T-helper 2 cell treated with Interferon-gamma antibody and Interleukin-4, amounts not matched to agents 5 μg/mL and 100 μg/mL, for 36 hours (primary cell): Measurements from ENCODE around the gene KRT39.

Experiments used
- DNase-seq: peaks from one replicate; pipeline ENCODE4 v3.0.0; 2021; ENCODE audit warnings: low spot score
- H3K27ac Mint-ChIP-seq: one replicate; pipeline ENCODE4 v1.8.0; 2021; ENCODE audit warnings: mild to moderate bottlenecking, mixed read lengths
- H3K27me3 Mint-ChIP-seq: one replicate; pipeline ENCODE4 v1.8.0; 2021; ENCODE audit warnings: low read depth, mixed read lengths
- H3K36me3 Mint-ChIP-seq: one replicate; pipeline ENCODE4 v1.8.0; 2021; ENCODE audit warnings: low read depth, mixed read lengths
- H3K4me1 Mint-ChIP-seq: one replicate; pipeline ENCODE4 v1.8.0; 2021; ENCODE audit warnings: low read depth, mixed read lengths
- H3K4me3 Mint-ChIP-seq: one replicate; pipeline ENCODE4 v1.8.0; 2022; ENCODE audit warnings: mild to moderate bottlenecking, moderate library complexity, mixed read lengths
- H3K9me3 Mint-ChIP-seq: one replicate; pipeline ENCODE4 v1.8.0; 2021; ENCODE audit warnings: mixed read lengths

KRT39 gene

GRCh38 chr17:40997361-40997760, 30.6 kb upstream of the KRT39 start:
- H3K4me1 Mint-ChIP-seq: no peaks in the 10 kb centered on the region
- no peaks in the 10 kb centered on the region for H3K36me3 Mint-ChIP-seq
- H3K9me3 Mint-ChIP-seq: no peaks in the 10 kb centered on the region
- peaks cover 32% of the 10 kb centered on the region for H3K27me3 Mint-ChIP-seq
- DNase-seq: no peak
- no peak overlapping the region for H3K4me3 Mint-ChIP-seq
- no peak overlapping the region for H3K27ac Mint-ChIP-seq

- H3K4me3 Mint-ChIP-seq: no peak overlapping the region
- no peaks in the 10 kb centered on the region for H3K4me1 Mint-ChIP-seq
- H3K27me3 Mint-ChIP-seq: peaks cover 35% of the 10 kb centered on the region
- DNase-seq: no peak
- no peaks in the 10 kb centered on the region for H3K9me3 Mint-ChIP-seq
- no peak overlapping the region for H3K27ac Mint-ChIP-seq
- no peaks in the 10 kb centered on the region for H3K36me3 Mint-ChIP-seq
Observed at GRCh38 chr17:40996829-40997228, 30.1 kb upstream of the KRT39 start.

- H3K27me3 Mint-ChIP-seq: peaks cover 37% of the 10 kb centered on the region
- H3K36me3 Mint-ChIP-seq: no peaks in the 10 kb centered on the region
- no peaks in the 10 kb centered on the region for H3K4me1 Mint-ChIP-seq
- H3K27ac Mint-ChIP-seq: no peak overlapping the region
- DNase-seq: no peak
- no peaks in the 10 kb centered on the region for H3K9me3 Mint-ChIP-seq
- H3K4me3 Mint-ChIP-seq: no peak overlapping the region
Observed at GRCh38 chr17:40995116-40995515, 28.4 kb upstream of the KRT39 start.

- no peak within 1 kb of the TSS for H3K27ac Mint-ChIP-seq
- peaks cover 34% of the 10 kb centered on the region for H3K27me3 Mint-ChIP-seq
- H3K4me1 Mint-ChIP-seq: no peaks in the 10 kb centered on the region
Observed at GRCh38 chr17:40993839-40994238, 27.1 kb upstream of the KRT39 start, which contains the start of gene KRTAP3-3. Gene KRTAP3-3, minus strand, starts transcription at chr17:40994164. Its CDS starts 67 bp downstream, at chr17:40994097.

GRCh38 chr17:40993084-40993483, 26.3 kb upstream of the KRT39 start:
- Mint-ChIP-seq H3K9me3 (no peaks in the 10 kb centered on the region), H3K4me1 (no peaks in the 10 kb centered on the region), H3K27ac (no peak overlapping the region), H3K27me3 (peaks cover 34% of the 10 kb centered on the region), H3K4me3 (no peak overlapping the region), H3K36me3 (no peaks in the 10 kb centered on the region)
- no peak for DNase-seq

More at GRCh38 chr17:40993839-40994238, 27.1 kb upstream of the KRT39 start, which contains the start of gene KRTAP3-3:
- Mint-ChIP-seq H3K9me3 (no peaks in the 10 kb centered on the region), H3K36me3 (no peaks in the 10 kb centered on the region), H3K4me3 (no peak within 1 kb of the TSS)
- no peak for DNase-seq

GRCh38 chr17:40992666-40993065, 25.9 kb upstream of the KRT39 start:
- Mint-ChIP-seq H3K36me3 (no peaks in the 10 kb centered on the region), H3K4me3 (no peak overlapping the region), H3K9me3 (no peaks in the 10 kb centered on the region), H3K4me1 (no peaks in the 10 kb centered on the region), H3K27ac (no peak overlapping the region), H3K27me3 (peaks cover 35% of the 10 kb centered on the region)
- DNase-seq: no peak

GRCh38 chr17:40986920-40987319, 20.2 kb upstream of the KRT39 start:
- Mint-ChIP-seq H3K36me3 (no peaks in the 10 kb centered on the region), H3K27me3 (peaks cover 25% of the 10 kb centered on the region), H3K9me3 (no peaks in the 10 kb centered on the region), H3K4me3 (no peak overlapping the region), H3K4me1 (no peaks in the 10 kb centered on the region), H3K27ac (no peak overlapping the region)
- no peak for DNase-seq

GRCh38 chr17:40984226-40984625, 17.5 kb upstream of the KRT39 start, which contains the start of gene KRT40:
Gene KRT40, minus strand, starts transcription at chr17:40984326. Its CDS starts 53 bp downstream, at chr17:40984273.
- Mint-ChIP-seq H3K27me3 (peaks cover 19% of the 10 kb centered on the region), H3K9me3 (no peaks in the 10 kb centered on the region), H3K4me1 (no peaks in the 10 kb centered on the region), H3K4me3 (no peak within 1 kb of the TSS), H3K36me3 (no peaks in the 10 kb centered on the region), H3K27ac (no peak within 1 kb of the TSS)
- no peak for DNase-seq

- Mint-ChIP-seq H3K4me1 (no peaks in the 10 kb centered on the region), H3K27ac (no peak overlapping the region), H3K4me3 (no peak overlapping the region), H3K9me3 (no peaks in the 10 kb centered on the region), H3K27me3 (peaks cover 11% of the 10 kb centered on the region), H3K36me3 (no peaks in the 10 kb centered on the region)
- DNase-seq: no peak
Observed at GRCh38 chr17:40981115-40981514, 14.4 kb upstream of the KRT39 start.

GRCh38 chr17:40980596-40980995, 13.8 kb upstream of the KRT39 start:
- no peak for DNase-seq
- Mint-ChIP-seq H3K27ac (no peak overlapping the region), H3K9me3 (no peaks in the 10 kb centered on the region), H3K4me1 (no peaks in the 10 kb centered on the region), H3K36me3 (no peaks in the 10 kb centered on the region), H3K27me3 (peaks cover 8% of the 10 kb centered on the region), H3K4me3 (no peak overlapping the region)

GRCh38 chr17:40980117-40980516, 13.4 kb upstream of the KRT39 start:
- H3K9me3 Mint-ChIP-seq: no peaks in the 10 kb centered on the region
- H3K4me3 Mint-ChIP-seq: no peak overlapping the region
- peaks cover 6% of the 10 kb centered on the region for H3K27me3 Mint-ChIP-seq
- H3K4me1 Mint-ChIP-seq: no peaks in the 10 kb centered on the region
- no peaks in the 10 kb centered on the region for H3K36me3 Mint-ChIP-seq
- H3K27ac Mint-ChIP-seq: no peak overlapping the region
- DNase-seq: no peak

- no peaks in the 10 kb centered on the region for H3K36me3 Mint-ChIP-seq
- peaks cover 3% of the 10 kb centered on the region for H3K27me3 Mint-ChIP-seq
- H3K9me3 Mint-ChIP-seq: no peaks in the 10 kb centered on the region
- no peaks in the 10 kb centered on the region for H3K4me1 Mint-ChIP-seq
- no peak for DNase-seq
- no peak overlapping the region for H3K4me3 Mint-ChIP-seq
- no peak overlapping the region for H3K27ac Mint-ChIP-seq
Observed at GRCh38 chr17:40978575-40979151, 11.9 kb upstream of the KRT39 start.

- H3K36me3 Mint-ChIP-seq: no peaks in the 10 kb centered on the region
- H3K27ac Mint-ChIP-seq: no peak overlapping the region
- H3K4me1 Mint-ChIP-seq: no peaks in the 10 kb centered on the region
- H3K4me3 Mint-ChIP-seq: no peak overlapping the region
- DNase-seq: no peak
- no peaks in the 10 kb centered on the region for H3K9me3 Mint-ChIP-seq
- peaks cover 10% of the 10 kb centered on the region for H3K27me3 Mint-ChIP-seq
Observed at GRCh38 chr17:40975516-40975915, 8.8 kb upstream of the KRT39 start.

GRCh38 chr17:40974366-40974765, 7.6 kb upstream of the KRT39 start:
- Mint-ChIP-seq H3K27me3 (peaks cover 10% of the 10 kb centered on the region), H3K4me3 (no peak overlapping the region), H3K27ac (no peak overlapping the region), H3K9me3 (no peaks in the 10 kb centered on the region), H3K4me1 (no peaks in the 10 kb centered on the region), H3K36me3 (no peaks in the 10 kb centered on the region)
- no peak for DNase-seq

GRCh38 chr17:40967582-40967981, 834 bp upstream of the KRT39 start:
- H3K27me3 Mint-ChIP-seq: peaks cover 7% of the 10 kb centered on the region
- H3K4me3 Mint-ChIP-seq: no peak overlapping the region
- no peaks in the 10 kb centered on the region for H3K4me1 Mint-ChIP-seq
- H3K36me3 Mint-ChIP-seq: no peaks in the 10 kb centered on the region
- no peaks in the 10 kb centered on the region for H3K9me3 Mint-ChIP-seq
- no peak for DNase-seq
- H3K27ac Mint-ChIP-seq: no peak overlapping the region
